ENCODE measurements around the gene C6orf89.

GRCh38 chr6:36955136-36955535 lies 69.4 kb downstream of the C6orf89 start:
- TF ChIP-seq, protein P1, sequence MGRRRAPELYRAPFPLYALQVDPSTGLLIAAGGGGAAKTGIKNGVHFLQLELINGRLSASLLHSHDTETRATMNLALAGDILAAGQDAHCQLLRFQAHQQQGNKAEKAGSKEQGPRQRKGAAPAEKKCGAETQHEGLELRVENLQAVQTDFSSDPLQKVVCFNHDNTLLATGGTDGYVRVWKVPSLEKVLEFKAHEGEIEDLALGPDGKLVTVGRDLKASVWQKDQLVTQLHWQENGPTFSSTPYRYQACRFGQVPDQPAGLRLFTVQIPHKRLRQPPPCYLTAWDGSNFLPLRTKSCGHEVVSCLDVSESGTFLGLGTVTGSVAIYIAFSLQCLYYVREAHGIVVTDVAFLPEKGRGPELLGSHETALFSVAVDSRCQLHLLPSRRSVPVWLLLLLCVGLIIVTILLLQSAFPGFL (CRISPR knock-in tag; IDR thresholded peaks at IDR 0.05; ENCODE audit: borderline replicate concordance) = no peak
- TF ChIP-seq ZNF219 (CRISPR knock-in tag; IDR thresholded peaks at IDR 0.05; ENCODE audit: borderline replicate concordance) (no peak), NFYB (CRISPR knock-in tag; conservative IDR thresholded peaks at IDR 0.05; ENCODE audit: low read depth) (no peak), FOXP4 (CRISPR knock-in tag; IDR thresholded peaks at IDR 0.05) (no peak), USF2 (CRISPR knock-in tag; IDR thresholded peaks at IDR 0.05) (no peak), ATF2 (CRISPR knock-in tag; IDR thresholded peaks at IDR 0.05; ENCODE audit: borderline replicate concordance, low read depth) (no peak), TCF7 (CRISPR knock-in tag; IDR thresholded peaks at IDR 0.05; ENCODE audit: low read depth) (no peak)
- TF ChIP-seq, protein P2, sequence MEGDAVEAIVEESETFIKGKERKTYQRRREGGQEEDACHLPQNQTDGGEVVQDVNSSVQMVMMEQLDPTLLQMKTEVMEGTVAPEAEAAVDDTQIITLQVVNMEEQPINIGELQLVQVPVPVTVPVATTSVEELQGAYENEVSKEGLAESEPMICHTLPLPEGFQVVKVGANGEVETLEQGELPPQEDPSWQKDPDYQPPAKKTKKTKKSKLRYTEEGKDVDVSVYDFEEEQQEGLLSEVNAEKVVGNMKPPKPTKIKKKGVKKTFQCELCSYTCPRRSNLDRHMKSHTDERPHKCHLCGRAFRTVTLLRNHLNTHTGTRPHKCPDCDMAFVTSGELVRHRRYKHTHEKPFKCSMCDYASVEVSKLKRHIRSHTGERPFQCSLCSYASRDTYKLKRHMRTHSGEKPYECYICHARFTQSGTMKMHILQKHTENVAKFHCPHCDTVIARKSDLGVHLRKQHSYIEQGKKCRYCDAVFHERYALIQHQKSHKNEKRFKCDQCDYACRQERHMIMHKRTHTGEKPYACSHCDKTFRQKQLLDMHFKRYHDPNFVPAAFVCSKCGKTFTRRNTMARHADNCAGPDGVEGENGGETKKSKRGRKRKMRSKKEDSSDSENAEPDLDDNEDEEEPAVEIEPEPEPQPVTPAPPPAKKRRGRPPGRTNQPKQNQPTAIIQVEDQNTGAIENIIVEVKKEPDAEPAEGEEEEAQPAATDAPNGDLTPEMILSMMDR (IDR thresholded peaks at IDR 0.05) = no peak
- TF ChIP-seq, protein P3, sequence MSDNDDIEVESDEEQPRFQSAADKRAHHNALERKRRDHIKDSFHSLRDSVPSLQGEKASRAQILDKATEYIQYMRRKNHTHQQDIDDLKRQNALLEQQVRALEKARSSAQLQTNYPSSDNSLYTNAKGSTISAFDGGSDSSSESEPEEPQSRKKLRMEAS (CRISPR knock-in tag; IDR thresholded peaks at IDR 0.05) = no peak

All from WTC11 (cell line).